ENCODE results near the gene PPP1R36. TPM values are rescaled to one million over a fixed set of nuclear protein-coding genes. Genes with fewer than 3 reads are reported as not detected.

The PPP1R36 gene
- total RNA-seq: 1 to 10 TPM in 1 of 4 donors, under 1 TPM in 1, not detected in 2; 0.70 to 1.2 TPM

- DNase-seq: no peak
- intact Hi-C loops (cut with DNase I; ENCODE audit: low total_unique reads): loop anchor here (10.0 kb wide), 1 partner anchor 85 kb away; no protein-coding TSS in a partner anchor
- Histone ChIP-seq H3K4me1 (peaks cover 0 to 5% of the 10 kb centered on the region in 2 donors), H3K4me3 (peak within 1 kb of the TSS; percentile 24 to 35), H3K9me3 (no peaks in the 10 kb centered on the region), H3K27me3 (no peaks in the 10 kb centered on the region), H3K27ac (peak within 1 kb of the TSS in 1 of 2 donors; percentile 38), H3K36me3 (no peaks in the 10 kb centered on the region)
- TF ChIP-seq CTCF (IDR thresholded peaks at IDR 0.05) (no peak), POLR2A (IDR thresholded peaks at IDR 0.05) (no peak)
Observed at GRCh38 chr14:64549791-64550620, at the start of gene PPP1R36. Gene PPP1R36 (plus strand): TSS chr14:64549961. CDS start chr14:64549998, 37 bp downstream.

- DNase-seq: no peak
- Histone ChIP-seq H3K36me3 (no peaks in the 10 kb centered on the region), H3K27ac (no peak overlapping the region), H3K4me3 (no peak overlapping the region), H3K27me3 (no peaks in the 10 kb centered on the region), H3K9me3 (no peaks in the 10 kb centered on the region), H3K4me1 (peaks cover 6 to 12% of the 10 kb centered on the region in 2 donors)
- intact Hi-C loops (cut with DNase I; ENCODE audit: low total_unique reads): no loop called here
- no peak for TF ChIP-seq CTCF (IDR thresholded peaks at IDR 0.05)
- no peak for TF ChIP-seq POLR2A (IDR thresholded peaks at IDR 0.05)
Observed at GRCh38 chr14:64500088-64500487, 49.7 kb upstream of the PPP1R36 start.

- peak; percentile 78 to 86 for DNase-seq
- no peaks in the 10 kb centered on the region for H3K27me3 ChIP-seq
- peak overlapping the region; percentile 97 to 99 for H3K27ac ChIP-seq
- intact Hi-C loops (cut with DNase I; ENCODE audit: low total_unique reads): no loop called here
- peaks cover 6 to 12% of the 10 kb centered on the region in 2 donors for H3K4me1 ChIP-seq
- H3K9me3 ChIP-seq: no peaks in the 10 kb centered on the region
- H3K4me3 ChIP-seq: peak overlapping the region; percentile 12 to 97
- TF ChIP-seq CTCF (IDR thresholded peaks at IDR 0.05): peak in 1 of 4 experiments; percentile 6
- peak; percentile 39 to 45 for TF ChIP-seq POLR2A (IDR thresholded peaks at IDR 0.05)
- no peaks in the 10 kb centered on the region for H3K36me3 ChIP-seq
Observed at GRCh38 chr14:64501411-64502171, 48.2 kb upstream of the PPP1R36 start.

DNA sequence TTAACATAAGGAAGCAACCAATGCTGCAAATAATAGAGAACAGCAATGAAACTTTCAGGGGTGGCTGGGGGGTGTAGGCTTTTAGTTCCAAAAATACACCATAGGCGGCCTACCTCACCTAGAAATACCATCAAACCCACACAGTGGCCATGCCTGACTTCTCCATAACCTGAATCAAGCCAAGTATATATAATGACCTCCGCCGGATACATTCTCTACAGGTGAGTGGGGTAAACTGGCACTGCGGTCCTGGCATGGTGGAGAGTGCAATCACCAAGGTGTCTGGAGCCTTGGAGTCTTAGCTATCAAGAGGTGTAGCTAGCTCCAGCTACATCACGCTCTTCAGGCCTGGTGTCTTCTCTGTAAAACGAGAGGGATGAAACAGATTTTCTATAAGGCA lies 47.3 kb upstream of the PPP1R36 start:
- Histone ChIP-seq H3K4me1 (peaks cover 6 to 12% of the 10 kb centered on the region in 2 donors), H3K36me3 (no peaks in the 10 kb centered on the region), H3K27me3 (no peaks in the 10 kb centered on the region), H3K27ac (peak overlapping the region; percentile 97 to 99), H3K4me3 (peak overlapping the region; percentile 87 to 97), H3K9me3 (no peaks in the 10 kb centered on the region)
- no peak for DNase-seq
- no peak for TF ChIP-seq POLR2A (IDR thresholded peaks at IDR 0.05)
- no peak for TF ChIP-seq CTCF (IDR thresholded peaks at IDR 0.05)
- intact Hi-C loops (cut with DNase I; ENCODE audit: low total_unique reads): no loop called here
